B cell (primary cell): ENCODE data around the gene PIN4. TPM values are rescaled to one million over a fixed set of nuclear protein-coding genes. Genes with fewer than 3 reads are reported as not detected.

Source experiments
- ATAC-seq: fragments of 200-7000 bp; cut with Tn5 transposase; one replicate; pipeline ENCODE4 v1.10.0; 2021; ENCODE audit warnings: low read depth, mild to moderate bottlenecking, moderate number of reproducible peaks, moderate library complexity
- CTCF ChIA-PET: fragments of 350-600 bp; sonication (Branson Sonifier 250); formaldehyde crosslinking; loops from one replicate; lab custom pipeline; 2021; ENCODE audit warnings: antibody characterized with exemption, inconsistent platforms; lab: Charles Lee
- POLR2A ChIA-PET: fragments of 350-600 bp; sonication (Branson Sonifier 250); formaldehyde crosslinking; loops from one replicate; lab custom pipeline; 2021; ENCODE audit warnings: antibody characterized with exemption; lab: Charles Lee
- DNase-seq: peaks from one replicate; pipeline ENCODE4 v3.0.0; 2013
- H2AFZ ChIP-seq: 2 replicates; pipeline ENCODE4 v1.6.1; 2012; ENCODE audit warnings: mild to moderate bottlenecking, low read depth, low read length; ENCODE audit not compliant: insufficient read depth, poor library complexity, severe bottlenecking
- H3K27ac ChIP-seq, 2 donors: 1 replicate in 1 of 2; 2 replicates in 1 of 2; pipeline ENCODE4 v1.5.1; 2012 to 2013; ENCODE audit warnings: low read length in 2 of 2, mild to moderate bottlenecking in 2 of 2, moderate library complexity in 1 of 2
- H3K27me3 ChIP-seq, 4 experiments: fragments of 200-600 bp in 1 of 4; sonication (generic) in 1 of 4; replicated peaks in 1 of 4; 1 replicate in 2 of 4; 2 replicates in 2 of 4; pipeline versions ENCODE4 v1.6.1 to v1.7.0; 2013 to 2016; ENCODE audit warnings: low read length in 3 of 4, mild to moderate bottlenecking in 2 of 4, mixed read lengths in 1 of 4, moderate library complexity in 1 of 4; ENCODE audit not compliant: insufficient read depth in 4 of 4, control insufficient read depth in 3 of 4; ENCODE audit errors: control extremely low read depth in 1 of 4
- H3K36me3 ChIP-seq, 2 experiments: replicated peaks in 1 of 2; 1 replicate in 1 of 2; 2 replicates in 1 of 2; pipeline versions ENCODE4 v1.6.1 to v1.7.1; 2013; ENCODE audit warnings: low read length in 1 of 2; ENCODE audit not compliant: insufficient read depth in 2 of 2, control insufficient read depth in 1 of 2; ENCODE audit errors: control extremely low read depth in 1 of 2, extremely low read depth in 1 of 2
- H3K4me1 ChIP-seq, 2 donors: fragments of 200-600 bp in 1 of 2; sonication (generic) in 1 of 2; 1 replicate in 1 of 2; 2 replicates in 1 of 2; pipeline versions ENCODE4 v1.5.1 to v1.6.1; 2013 to 2017; ENCODE audit warnings: low read length in 2 of 2; ENCODE audit not compliant: control insufficient read depth in 2 of 2, insufficient read depth in 2 of 2
- H3K4me2 ChIP-seq: replicated peaks from 2 replicates; pipeline ENCODE3; 2012; ENCODE audit warnings: mild to moderate bottlenecking, low read depth, low read length; ENCODE audit not compliant: poor library complexity, severe bottlenecking
- H3K4me3 ChIP-seq, 5 experiments: fragments of 200-600 bp in 1 of 5; sonication (generic) in 1 of 5; 1 replicate in 3 of 5; 2 replicates in 2 of 5; pipeline versions ENCODE4 v1.5.1 to v1.7.0; 2011 to 2016; ENCODE audit warnings: low read length in 4 of 5, mild to moderate bottlenecking in 4 of 5, low read depth in 2 of 5, control low read depth in 1 of 5, moderate library complexity in 1 of 5; ENCODE audit not compliant: insufficient read depth in 1 of 5; ENCODE audit errors: control extremely low read depth in 1 of 5, extremely low read depth in 1 of 5
- H3K79me2 ChIP-seq: fragments of 200-600 bp; sonication (generic); one replicate; pipeline ENCODE4 v1.6.0; 2016; ENCODE audit warnings: low read length; ENCODE audit not compliant: control insufficient read depth, insufficient read depth
- H3K9ac ChIP-seq: fragments of 200-600 bp; sonication (generic); 2 replicates; pipeline ENCODE4 v1.6.1; 2017; ENCODE audit warnings: mild to moderate bottlenecking, low read length, moderate library complexity
- H3K9me3 ChIP-seq, 3 donors: one replicate each; pipeline versions ENCODE4 v1.6.1 to v1.7.1; 2013; ENCODE audit warnings: low read length in 2 of 3; ENCODE audit not compliant: control insufficient read depth in 2 of 3, insufficient read depth in 1 of 3; ENCODE audit errors: control extremely low read depth in 1 of 3
- H4K20me1 ChIP-seq: 2 replicates; pipeline ENCODE4 v1.6.0; 2012; ENCODE audit warnings: mild to moderate bottlenecking, low read length; ENCODE audit not compliant: insufficient read depth, control insufficient read depth, poor library complexity, severe bottlenecking
- H3K27ac Mint-ChIP-seq: one replicate; pipeline ENCODE4 v1.8.0; 2021; ENCODE audit warnings: mixed read lengths
- H3K27me3 Mint-ChIP-seq: one replicate; pipeline ENCODE4 v1.8.0; 2021; ENCODE audit warnings: mixed read lengths
- H3K4me1 Mint-ChIP-seq: one replicate; pipeline ENCODE4 v1.8.0; 2021; ENCODE audit warnings: mixed read lengths
- H3K4me3 Mint-ChIP-seq: one replicate; pipeline ENCODE4 v1.8.0; 2021; ENCODE audit warnings: mixed read lengths
- H3K9me3 Mint-ChIP-seq: one replicate; pipeline ENCODE4 v1.8.0; 2022; ENCODE audit warnings: mixed read lengths; ENCODE audit not compliant: insufficient read depth
- EZH2 ChIP-seq: IDR thresholded peaks from 2 replicates; pipeline ENCODE4 v1.6.1; 2012; ENCODE audit warnings: borderline replicate concordance, low read depth, mild to moderate bottlenecking, moderate library complexity, low read length; ENCODE audit not compliant: insufficient read depth, poor library complexity, severe bottlenecking
- WGBS: methylation state at CpG from one replicate; pipeline ENCODE4 v1.1.5; 2013; ENCODE audit warnings: missing lambda C conversion rate; ENCODE audit not compliant: insufficient coverage; 5-methylcytosine and 5-hydroxymethylcytosine counted together
- intact Hi-C: fragments of 100-400 bp; cut with micrococcal nuclease; formaldehyde crosslinking; loops from one replicate; pipeline ENCODE4 v1.10.0; 2022
- polyA plus RNA-seq: library from polyadenylated mRNA; depleted of rRNA; stranded (reverse); fragments of >200 nt; gene quantifications from 2 replicates; pipeline ENCODE4 v1.2.3, GENCODE V29; 2012
- total RNA-seq, 2 donors: library from RNA; stranded (reverse); fragments of 120-200 nt in 1 of 2; gene quantifications; 1 replicate in 1 of 2; 2 replicates in 1 of 2; pipeline versions ENCODE4 v1.2.3 to v1.2.4, GENCODE V29; 2013 to 2022
- TF ChIP-seq, protein P1 (sequence below): fragments of 200-600 bp; IDR thresholded peaks from one replicate; pipeline ENCODE4 v1.8.0; 2022; ENCODE audit warnings: antibody characterized with exemption, mild to moderate bottlenecking

The PIN4 gene
- total and polyA plus RNA-seq, 2 donors (not counting 1 experiment from before 2014, with no cell fraction given) = 2.5 to 16.0 TPM

DNA sequence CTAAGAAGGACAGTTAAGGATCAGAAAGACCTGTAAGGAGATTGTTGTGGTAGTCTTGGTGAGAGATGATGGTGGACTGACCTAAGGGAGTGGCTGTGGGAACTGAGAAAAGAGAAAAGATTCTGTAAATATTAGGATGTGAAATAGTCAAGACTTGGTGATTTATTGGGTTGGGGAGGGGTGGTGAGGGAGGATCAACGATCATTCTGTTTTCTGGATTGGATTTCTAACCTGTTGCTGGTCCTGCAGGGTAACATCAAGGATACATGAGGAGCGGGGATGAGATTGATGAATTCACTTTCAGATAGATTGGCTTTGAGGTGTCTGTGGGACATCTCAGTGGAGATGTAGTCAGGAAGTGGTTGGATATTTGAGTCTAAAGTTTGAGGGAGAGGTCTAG, 1.4 kb downstream of the PIN4 start:
- Histone ChIP-seq H2AFZ (no peak overlapping the region), H3K27me3 (no peaks in the 10 kb centered on the region), H4K20me1 (peaks cover 13% of the 10 kb centered on the region), H3K4me1 (peaks cover 14 to 17% of the 10 kb centered on the region in 2 donors), H3K4me2 (peak overlapping the region; percentile 62), H3K36me3 (peaks cover 0 to 3% of the 10 kb centered on the region in 2 experiments), H3K79me2 (peaks cover 30% of the 10 kb centered on the region), H3K4me3 (no peak overlapping the region), H3K27ac (no peak overlapping the region), H3K9me3 (no peaks in the 10 kb centered on the region), H3K9ac (no peak overlapping the region)
- Mint-ChIP-seq H3K4me1 (peaks cover 18% of the 10 kb centered on the region), H3K9me3 (no peaks in the 10 kb centered on the region), H3K4me3 (no peak overlapping the region), H3K27ac (no peak overlapping the region), H3K27me3 (no peaks in the 10 kb centered on the region)
- TF ChIP-seq, protein P1, sequence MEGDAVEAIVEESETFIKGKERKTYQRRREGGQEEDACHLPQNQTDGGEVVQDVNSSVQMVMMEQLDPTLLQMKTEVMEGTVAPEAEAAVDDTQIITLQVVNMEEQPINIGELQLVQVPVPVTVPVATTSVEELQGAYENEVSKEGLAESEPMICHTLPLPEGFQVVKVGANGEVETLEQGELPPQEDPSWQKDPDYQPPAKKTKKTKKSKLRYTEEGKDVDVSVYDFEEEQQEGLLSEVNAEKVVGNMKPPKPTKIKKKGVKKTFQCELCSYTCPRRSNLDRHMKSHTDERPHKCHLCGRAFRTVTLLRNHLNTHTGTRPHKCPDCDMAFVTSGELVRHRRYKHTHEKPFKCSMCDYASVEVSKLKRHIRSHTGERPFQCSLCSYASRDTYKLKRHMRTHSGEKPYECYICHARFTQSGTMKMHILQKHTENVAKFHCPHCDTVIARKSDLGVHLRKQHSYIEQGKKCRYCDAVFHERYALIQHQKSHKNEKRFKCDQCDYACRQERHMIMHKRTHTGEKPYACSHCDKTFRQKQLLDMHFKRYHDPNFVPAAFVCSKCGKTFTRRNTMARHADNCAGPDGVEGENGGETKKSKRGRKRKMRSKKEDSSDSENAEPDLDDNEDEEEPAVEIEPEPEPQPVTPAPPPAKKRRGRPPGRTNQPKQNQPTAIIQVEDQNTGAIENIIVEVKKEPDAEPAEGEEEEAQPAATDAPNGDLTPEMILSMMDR = no peak
- no peak for TF ChIP-seq EZH2
- intact Hi-C loops = no loop called here
- 100% methylated on average over 2 of the region's 2 CpGs for WGBS
- ChIA-PET CTCF (interaction anchor here (1.0 kb wide), 1 partner anchor 57 kb away, joined by 5 read pairs; no protein-coding TSS in a partner anchor), POLR2A (no interaction called here)
- ATAC-seq (no peak), DNase-seq (no peak)

DNA sequence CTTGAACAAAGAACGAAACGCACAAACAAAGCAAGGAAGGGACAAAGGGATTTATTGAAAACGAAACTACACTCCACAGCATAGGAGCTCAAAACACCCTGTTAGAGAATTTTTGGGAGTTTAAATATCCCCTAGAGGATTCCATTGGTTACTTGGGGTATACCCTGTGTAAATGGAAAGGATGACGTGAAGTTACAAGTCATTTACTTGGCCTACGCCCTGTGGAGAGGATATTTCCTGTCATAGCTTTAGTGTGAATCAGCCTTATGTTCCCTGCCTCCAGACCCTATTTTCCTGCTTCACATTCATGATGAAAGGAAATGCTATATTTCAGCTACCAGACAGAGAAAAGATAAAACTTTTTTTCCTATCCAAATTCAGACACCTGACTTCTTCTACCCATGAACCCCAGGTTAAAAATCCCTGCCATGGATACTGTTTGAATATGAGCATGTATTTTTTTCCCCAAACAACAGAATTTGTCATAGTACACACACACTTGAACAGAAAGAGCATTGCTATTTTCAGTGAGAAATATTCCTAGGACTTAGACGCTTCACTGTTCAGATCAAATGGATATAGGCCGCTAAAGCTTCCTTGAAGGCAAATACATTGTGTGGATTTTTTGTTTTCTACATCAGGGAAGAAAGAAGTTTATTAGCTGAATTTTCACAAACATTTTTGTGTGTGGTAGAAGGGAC, 20.4 kb downstream of the PIN4 start:
- Histone ChIP-seq H3K36me3 (peaks cover 0 to 12% of the 10 kb centered on the region in 2 experiments), H3K4me2 (no peak overlapping the region), H3K4me3 (no peak overlapping the region), H2AFZ (no peak overlapping the region), H3K9me3 (no peaks in the 10 kb centered on the region), H4K20me1 (no peaks in the 10 kb centered on the region), H3K27me3 (no peaks in the 10 kb centered on the region), H3K4me1 (no peaks in the 10 kb centered on the region), H3K9ac (no peak overlapping the region), H3K27ac (no peak overlapping the region), H3K79me2 (no peaks in the 10 kb centered on the region)
- intact Hi-C loops = no loop called here
- no peaks in the 10 kb centered on the region for H3K9me3 Mint-ChIP-seq
- ChIA-PET POLR2A (no interaction called here), CTCF (no interaction called here)
- whole genome bisulfite sequencing = no CpG with 5 or more reads among the region's 7 CpGs
- H3K27ac Mint-ChIP-seq = no peak overlapping the region
- H3K4me1 Mint-ChIP-seq = no peaks in the 10 kb centered on the region
- no peak for TF ChIP-seq EZH2
- TF ChIP-seq, protein P1 = no peak
- DNase-seq (no peak), ATAC-seq (no peak)
- no peaks in the 10 kb centered on the region for H3K27me3 Mint-ChIP-seq
- H3K4me3 Mint-ChIP-seq = no peak overlapping the region
